ENCODE measurements around the gene VN1R5.

VN1R5 gene

DNA sequence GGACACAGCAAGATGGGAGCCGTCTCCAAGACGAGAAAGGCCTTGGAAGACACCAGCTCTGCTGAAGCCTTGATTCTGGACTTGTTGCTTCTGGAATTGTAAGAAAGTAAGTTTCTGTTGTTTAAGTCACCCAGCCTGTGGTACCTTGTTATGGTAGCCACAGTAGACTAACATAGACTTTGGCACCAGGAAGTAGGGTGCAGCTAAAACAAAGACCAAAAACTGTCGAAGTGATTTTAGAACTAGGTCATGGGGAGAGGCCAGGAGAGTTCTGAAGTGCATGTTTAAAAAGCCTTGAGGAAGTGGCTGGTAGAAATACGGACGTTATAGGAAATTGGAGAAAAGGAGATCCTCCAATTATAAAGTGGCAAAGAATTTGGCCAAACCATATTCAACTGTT, 47.3 kb downstream of the VN1R5 start:
- DNase-seq: no peak

DNA sequence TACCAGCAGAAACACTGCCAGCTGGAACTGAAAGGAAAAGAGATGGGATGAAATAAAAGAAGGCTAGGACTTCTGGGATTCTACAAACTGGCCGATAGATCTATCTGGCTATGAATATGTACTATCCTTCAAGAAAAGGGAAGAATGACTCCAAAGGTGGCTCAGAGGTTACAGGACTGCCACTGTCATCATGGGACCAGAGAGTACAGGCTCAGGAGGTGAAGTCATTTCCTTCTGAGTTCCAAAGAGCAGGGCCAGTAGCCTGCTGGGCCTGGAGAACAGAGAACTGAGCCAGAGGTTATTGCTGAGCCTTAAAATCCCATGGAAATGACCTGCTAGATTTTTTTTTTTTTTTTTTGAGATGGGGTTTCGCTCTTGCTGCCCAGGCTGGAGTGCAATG, 48.2 kb downstream of the VN1R5 start:
- DNase-seq: peak; percentile 13 to 64

Measured in inflammatory macrophage treated with lipopolysaccharide for 1 hour (primary cell).